GM18517 (cell line): Measurements from ENCODE around the gene NEURL3.

Experiments used
- ATAC-seq: cut with Tn5 transposase; IDR thresholded peaks from one replicate; pipeline ENCODE4 v1.9.1; 2021; ENCODE audit warnings: mild to moderate bottlenecking, moderate library complexity; ENCODE audit not compliant: unreplicated experiment

NEURL3 gene

DNA sequence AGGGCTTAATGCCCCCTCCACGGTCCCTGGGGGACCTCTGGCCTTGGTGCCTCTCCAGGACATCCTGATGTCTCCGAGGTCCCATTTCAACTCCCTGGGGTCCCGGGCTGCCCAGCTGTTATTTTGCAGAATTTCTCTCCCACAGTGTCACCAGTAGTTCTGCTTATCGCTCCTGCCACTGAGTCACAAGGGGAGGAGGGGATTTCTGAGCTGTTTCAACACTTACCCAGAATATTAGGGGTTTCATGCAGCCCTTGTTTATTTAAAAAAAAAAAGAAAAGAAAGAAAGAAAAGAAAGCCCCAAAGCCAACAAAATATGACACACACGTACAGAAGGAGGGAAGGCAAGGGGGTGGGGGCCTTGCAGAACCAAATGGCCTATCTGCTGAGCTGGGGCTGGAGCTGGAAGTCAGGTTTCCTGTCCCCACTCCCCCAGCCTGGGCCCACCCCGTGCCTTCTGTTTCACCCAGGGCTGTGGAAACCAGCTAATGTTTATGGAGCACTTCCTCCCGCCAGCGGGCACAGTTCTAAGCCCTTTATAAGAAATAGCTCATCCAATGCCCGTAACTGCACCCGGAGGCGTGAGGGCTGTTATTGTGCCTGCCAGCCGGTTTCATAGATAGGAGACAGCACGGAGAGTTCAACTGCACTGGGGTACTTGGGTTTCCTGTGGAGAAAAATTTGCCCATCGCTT lies 23.0 kb upstream of the NEURL3 start:
- ATAC-seq, result no peak

GRCh38 chr2:96527286-96528005 lies 22.3 kb upstream of the NEURL3 start:
- ATAC-seq, result no peak

DNA sequence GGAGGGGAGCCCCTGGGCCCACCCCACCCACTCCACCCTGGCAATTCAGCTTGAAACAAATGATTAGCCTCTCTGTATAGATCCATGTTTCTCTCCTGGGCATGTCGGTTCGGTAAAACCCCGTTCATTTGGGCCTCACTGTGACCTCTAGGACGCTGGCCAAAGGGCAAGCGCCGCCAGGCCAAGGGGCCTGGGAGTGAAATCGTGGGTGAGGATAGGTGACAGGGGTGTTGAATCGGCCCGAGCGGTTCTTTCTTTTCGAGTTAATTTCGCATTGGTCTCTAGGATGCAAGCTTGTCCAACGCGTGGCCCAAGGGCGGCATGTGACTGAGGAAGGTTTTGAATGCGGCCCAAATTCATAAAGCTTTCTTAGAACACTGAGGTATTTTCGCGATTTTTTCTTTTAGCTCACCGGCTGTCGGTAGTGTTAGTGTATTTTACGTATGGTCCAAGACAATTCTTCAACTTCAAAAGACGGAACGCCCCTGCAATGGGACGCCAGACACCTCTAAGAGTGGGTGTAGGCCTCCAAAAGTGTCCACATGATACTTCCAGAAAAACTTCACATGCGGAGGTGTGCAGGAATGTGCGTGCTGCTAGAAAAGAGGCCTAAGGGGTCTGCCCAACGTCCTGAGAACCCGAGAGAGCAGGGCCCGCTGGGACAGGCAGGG lies 21.6 kb upstream of the NEURL3 start:
- ATAC-seq, result no peak

GRCh38 chr2:96526101-96526591 lies 21.0 kb upstream of the NEURL3 start:
- no peak for ATAC-seq

DNA sequence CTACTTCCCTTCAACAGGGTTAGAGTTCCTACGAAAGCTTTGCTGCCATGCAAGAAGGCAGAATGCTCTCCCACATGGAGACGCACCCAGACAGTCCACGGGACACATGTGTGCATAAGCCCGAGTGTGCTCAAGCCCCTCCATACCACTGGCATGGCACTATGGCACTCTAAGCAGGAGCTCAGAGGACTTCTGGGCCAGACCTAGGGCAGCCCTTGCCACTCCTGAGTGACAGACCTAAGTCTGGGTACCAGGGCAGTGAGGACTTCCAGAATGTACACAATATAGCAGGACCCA lies 20.0 kb upstream of the NEURL3 start:
- ATAC-seq, result no peak

GRCh38 chr2:96524482-96525210 lies 19.5 kb upstream of the NEURL3 start:
- no peak for ATAC-seq

GRCh38 chr2:96523659-96524481 lies 18.7 kb upstream of the NEURL3 start:
- no peak for ATAC-seq

DNA sequence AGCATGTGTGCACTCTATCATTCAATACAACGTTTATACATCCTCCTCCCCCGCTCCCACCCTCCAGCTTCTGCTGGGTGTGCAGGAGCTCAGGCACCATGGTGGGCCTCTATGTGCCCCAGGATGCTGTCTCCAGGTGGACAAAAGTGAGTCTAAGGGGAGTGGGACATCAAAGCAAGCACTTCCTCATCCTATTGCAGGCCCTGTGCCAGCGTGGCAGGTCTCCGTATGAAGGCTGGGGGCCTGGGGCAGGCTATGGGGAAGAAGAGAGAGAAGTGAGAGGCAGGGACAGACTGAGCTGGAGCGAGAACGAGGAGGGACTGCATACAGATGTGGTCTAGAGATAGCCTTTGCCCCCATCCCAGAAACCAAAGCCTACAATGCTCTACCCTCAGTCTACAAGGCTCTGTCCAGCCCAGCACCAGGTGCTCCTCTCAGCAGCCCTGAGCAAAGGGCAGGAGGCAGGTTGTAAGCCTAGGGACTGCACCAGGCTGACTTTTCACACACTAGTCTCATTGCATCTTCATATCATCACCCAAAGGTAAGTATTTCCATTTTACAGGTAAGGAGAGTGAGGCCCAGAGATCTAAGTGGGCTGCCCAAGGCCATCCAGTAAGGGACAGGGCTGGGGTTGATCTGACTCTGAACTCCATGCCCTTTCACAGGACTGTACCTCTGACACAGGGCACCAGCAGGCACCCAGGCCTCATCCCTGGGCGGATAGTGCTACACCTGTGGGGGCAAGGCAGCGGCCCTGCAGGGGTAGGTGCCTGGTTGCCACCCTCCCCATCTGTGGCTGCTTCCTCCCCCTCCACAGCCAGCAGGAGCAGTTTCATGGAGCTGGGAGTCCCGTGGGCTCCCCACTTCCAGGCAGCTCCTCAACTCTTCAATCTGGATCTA lies 17.4 kb upstream of the NEURL3 start:
- no peak for ATAC-seq

DNA sequence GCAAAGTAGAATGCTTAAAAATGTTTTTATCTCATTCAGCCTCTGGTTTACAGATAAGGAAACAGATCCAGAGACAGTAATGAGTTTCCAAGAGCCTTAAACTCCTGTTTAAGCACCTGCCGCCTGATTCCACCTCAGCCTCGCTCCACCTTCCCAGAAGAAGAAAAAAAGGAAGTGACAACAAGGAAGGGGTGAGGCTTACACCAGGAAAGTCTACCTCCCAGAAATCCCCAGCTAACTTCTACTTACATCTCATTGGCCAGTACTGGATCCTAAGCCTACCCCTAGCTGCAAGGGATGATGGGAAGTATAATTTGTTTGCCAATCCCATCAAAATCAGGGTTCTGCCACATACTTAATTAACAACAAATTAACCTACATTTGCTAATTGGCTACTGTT lies 16.1 kb upstream of the NEURL3 start:
- ATAC-seq, result no peak

GRCh38 chr2:96520697-96521096 lies 15.5 kb upstream of the NEURL3 start:
- no peak for ATAC-seq

DNA sequence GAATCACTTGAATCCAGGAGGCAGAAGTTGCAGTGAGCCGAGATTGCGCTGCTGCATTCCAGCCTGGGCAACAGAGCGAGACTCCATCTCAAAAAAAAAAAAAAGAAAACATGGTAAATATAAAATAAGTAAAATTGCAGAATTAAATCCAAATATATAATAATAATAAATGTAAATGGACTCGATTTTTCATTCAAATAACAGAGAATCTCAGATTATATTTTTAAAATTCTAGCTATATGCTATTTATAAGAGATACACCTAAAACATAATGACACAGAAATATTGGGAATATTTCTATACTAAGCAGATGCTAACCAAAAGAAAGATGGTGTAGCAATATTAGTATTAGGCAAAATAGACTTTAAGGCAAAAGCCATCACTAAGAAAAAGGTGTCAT lies 15.1 kb upstream of the NEURL3 start:
- ATAC-seq, result no peak

DNA sequence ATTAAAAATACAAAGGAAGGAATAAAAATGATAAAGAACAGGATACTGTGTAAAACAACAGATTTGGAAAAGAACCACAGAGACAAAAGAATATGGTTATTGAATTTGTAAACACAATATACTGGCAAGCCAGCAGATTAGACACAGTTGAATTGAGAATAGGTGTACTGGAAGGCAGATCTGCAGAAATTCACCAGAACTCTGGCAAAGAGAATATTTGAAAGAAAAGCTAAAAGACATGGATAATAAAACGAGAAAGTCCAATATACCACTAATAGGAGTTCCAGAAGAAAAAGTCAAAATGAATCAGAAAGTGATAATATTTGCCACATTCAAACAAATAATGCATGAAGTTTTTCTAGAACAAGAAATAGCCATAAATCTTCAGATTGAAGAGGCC lies 11.9 kb upstream of the NEURL3 start:
- no peak for ATAC-seq

DNA sequence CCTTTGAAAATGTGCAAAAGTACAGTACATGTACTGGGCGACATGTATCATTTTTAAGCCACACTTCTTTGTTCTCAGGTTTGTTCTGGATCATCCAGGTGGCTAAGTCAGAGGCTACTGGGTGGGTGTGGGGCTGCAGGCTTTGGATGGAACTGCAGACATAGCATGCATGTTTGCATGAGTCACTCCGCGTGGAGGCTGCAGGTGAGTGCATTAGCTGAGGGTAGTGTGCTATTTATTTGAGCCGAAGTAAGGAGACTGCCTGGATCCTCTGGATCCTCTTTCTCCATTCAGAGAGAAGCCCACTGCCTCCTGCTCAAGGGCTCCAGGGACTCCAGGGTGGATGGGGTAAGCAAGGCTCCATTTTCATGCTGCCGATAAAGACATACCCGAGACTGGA lies 9.4 kb upstream of the NEURL3 start:
- no peak for ATAC-seq

- no peak for ATAC-seq
These were observed 7.2 kb upstream of the NEURL3 start for GRCh38 chr2:96512341-96512740.

GRCh38 chr2:96511851-96512250 lies 6.7 kb upstream of the NEURL3 start:
- no peak for ATAC-seq

GRCh38 chr2:96510931-96511595 lies 5.9 kb upstream of the NEURL3 start:
- ATAC-seq, result no peak

DNA sequence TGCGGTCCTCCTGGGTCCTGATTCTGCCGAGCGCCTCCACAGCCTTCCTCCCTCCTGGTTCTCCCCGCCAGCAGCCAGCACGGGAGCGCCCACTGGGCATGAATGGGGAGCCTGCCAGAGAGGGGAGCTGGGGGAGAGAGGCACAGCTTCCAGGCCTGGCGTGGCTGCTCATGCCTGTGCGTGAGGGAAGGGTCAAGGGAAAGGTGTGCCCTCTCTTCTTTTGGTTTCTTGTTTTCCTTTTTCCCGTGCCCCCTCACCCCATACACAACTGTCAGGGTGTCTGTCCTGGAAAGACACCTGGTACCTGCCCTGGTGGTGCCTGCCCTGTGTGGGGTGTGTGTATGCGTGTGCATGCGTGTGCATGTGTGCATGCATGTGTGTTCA lies 4.7 kb upstream of the NEURL3 start:
- no peak for ATAC-seq

GRCh38 chr2:96509114-96509846 lies 4.1 kb upstream of the NEURL3 start:
- ATAC-seq, result peak; percentile 64
